Measurements from ENCODE around the gene PNCK. TPM values are rescaled to one million over a fixed set of nuclear protein-coding genes. Genes with fewer than 3 reads are reported as not detected.
"Not testable (repeated sequence)": the region's sequence is repeated elsewhere in the genome, so short reads cannot be mapped to it uniquely, and the experiment has no call there.

PNCK gene
- polyA plus RNA-seq, 3 donors: not detected

DNA sequence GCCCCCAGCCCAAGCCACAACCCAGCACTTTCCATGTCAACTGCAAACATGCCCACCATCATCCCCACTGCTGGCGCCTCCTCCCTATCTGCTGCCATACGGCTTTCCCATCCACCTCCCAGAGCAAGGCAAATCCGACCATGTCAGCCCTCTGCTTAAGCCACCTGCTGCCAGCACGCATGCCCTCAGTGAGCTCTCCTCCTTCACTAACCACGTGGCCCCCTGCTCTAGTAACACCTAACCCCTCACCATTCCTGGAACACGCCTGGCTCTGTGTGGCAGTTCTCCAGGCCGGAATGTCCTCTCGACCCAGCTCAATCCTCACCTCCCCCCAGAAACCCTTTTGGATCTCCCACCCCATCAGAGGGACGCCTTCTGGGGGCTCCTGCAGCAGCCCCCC, 33.2 kb upstream of the PNCK start:
- Histone ChIP-seq H4K20me1 (ENCODE audit: insufficient read depth, low read length) (peaks cover 58% of the 10 kb centered on the region), H3K27me3 (ENCODE audit: control insufficient read depth in 2 of 2, insufficient read depth in 2 of 2, low read length in 2 of 2) (no peaks in the 10 kb centered on the region), H3K9me3 (replicated peaks in 1 of 2; ENCODE audit: control insufficient read depth in 1 of 2, insufficient read depth in 1 of 2, low read length in 2 of 2) (no peaks in the 10 kb centered on the region), H3K36me3 (replicated peaks in 1 of 2; ENCODE audit: control insufficient read depth in 1 of 2, insufficient read depth in 2 of 2, low read length in 2 of 2) (peaks cover 55 to 56% of the 10 kb centered on the region in 2 donors), H3K9ac (ENCODE audit: insufficient read depth, low read length, poor library complexity, severe bottlenecking) (no peak overlapping the region), H3K4me1 (ENCODE audit: control insufficient read depth in 1 of 2, insufficient read depth in 2 of 2, low read length in 2 of 2) (peaks cover 4 to 6% of the 10 kb centered on the region in 2 donors), H2AFZ (ENCODE audit: insufficient read depth, low read depth, low read length, poor library complexity, severe bottlenecking) (no peak overlapping the region), H3K79me2 (ENCODE audit: insufficient read depth, low read length) (no peaks in the 10 kb centered on the region), H3K4me3 (replicated peaks in 1 of 3; ENCODE audit: low read depth in 2 of 3, low read length in 3 of 3) (no peak overlapping the region), H3K27ac (ENCODE audit: low read depth in 1 of 2, low read length in 2 of 2) (no peak overlapping the region), H3K4me2 (replicated peaks; ENCODE audit: extremely low read depth, low read length, poor library complexity, severe bottlenecking) (no peak overlapping the region)
- intact Hi-C loops (cut with micrococcal nuclease): no loop called here
- peaks cover 7% of the 10 kb centered on the region for H3K4me1 Mint-ChIP-seq
- H3K27me3 Mint-ChIP-seq (ENCODE audit: low read depth in 3 of 3): peaks cover 0 to 12% (median 0%) of the 10 kb centered on the region in 3 donors
- H3K27ac Mint-ChIP-seq: peak overlapping the region in 1 of 7 donors; percentile 50
- H3K4me3 Mint-ChIP-seq: no peak overlapping the region
- 98% methylated on average over 6 of the region's 9 CpGs for WGBS (ENCODE audit: insufficient coverage)
- peaks cover 55 to 73% of the 10 kb centered on the region in 2 donors for H3K36me3 Mint-ChIP-seq
- TF ChIP-seq, protein P1, sequence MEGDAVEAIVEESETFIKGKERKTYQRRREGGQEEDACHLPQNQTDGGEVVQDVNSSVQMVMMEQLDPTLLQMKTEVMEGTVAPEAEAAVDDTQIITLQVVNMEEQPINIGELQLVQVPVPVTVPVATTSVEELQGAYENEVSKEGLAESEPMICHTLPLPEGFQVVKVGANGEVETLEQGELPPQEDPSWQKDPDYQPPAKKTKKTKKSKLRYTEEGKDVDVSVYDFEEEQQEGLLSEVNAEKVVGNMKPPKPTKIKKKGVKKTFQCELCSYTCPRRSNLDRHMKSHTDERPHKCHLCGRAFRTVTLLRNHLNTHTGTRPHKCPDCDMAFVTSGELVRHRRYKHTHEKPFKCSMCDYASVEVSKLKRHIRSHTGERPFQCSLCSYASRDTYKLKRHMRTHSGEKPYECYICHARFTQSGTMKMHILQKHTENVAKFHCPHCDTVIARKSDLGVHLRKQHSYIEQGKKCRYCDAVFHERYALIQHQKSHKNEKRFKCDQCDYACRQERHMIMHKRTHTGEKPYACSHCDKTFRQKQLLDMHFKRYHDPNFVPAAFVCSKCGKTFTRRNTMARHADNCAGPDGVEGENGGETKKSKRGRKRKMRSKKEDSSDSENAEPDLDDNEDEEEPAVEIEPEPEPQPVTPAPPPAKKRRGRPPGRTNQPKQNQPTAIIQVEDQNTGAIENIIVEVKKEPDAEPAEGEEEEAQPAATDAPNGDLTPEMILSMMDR (IDR thresholded peaks at IDR 0.05): no peak
- peaks cover 0 to 3% (median 0%) of the 10 kb centered on the region in 7 donors for H3K9me3 Mint-ChIP-seq
- DNase-seq: no peak

DNA sequence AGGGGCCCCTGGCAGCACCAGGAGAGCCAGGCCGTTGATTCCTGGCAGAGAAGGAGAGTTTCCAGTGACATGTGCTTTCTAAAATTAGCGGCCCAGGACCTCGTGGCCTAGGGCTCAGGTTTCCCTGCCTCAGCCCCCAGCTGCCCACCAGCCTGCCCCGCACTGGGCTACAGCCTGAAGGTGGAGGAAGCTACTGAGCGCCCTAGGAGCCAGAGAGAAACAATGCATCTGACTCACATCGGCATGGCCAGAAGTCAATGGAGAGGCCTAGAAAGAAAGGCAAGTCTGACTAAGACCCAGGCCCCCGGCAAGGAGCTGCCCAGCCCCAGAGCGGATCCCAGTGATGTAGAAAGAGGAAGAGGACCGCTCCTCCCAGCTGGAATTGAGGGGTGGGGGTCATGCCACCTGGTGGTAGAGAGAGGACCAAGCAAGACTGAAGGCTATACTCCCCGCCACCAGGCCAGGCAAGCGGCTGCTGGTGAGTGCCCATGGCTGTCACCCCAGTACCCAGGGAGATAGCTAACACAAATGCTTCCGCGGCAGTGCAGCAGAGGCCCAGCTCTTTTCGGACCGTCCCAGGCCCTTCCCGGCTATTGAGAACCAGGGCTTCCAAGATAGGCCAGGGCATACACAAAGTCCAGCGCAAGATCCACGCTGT, 31.9 kb upstream of the PNCK start:
- H3K9ac ChIP-seq (ENCODE audit: insufficient read depth, low read length, poor library complexity, severe bottlenecking); H3K27me3 ChIP-seq (ENCODE audit: control insufficient read depth in 2 of 2, insufficient read depth in 2 of 2, low read length in 2 of 2); H3K27ac ChIP-seq (ENCODE audit: low read depth in 1 of 2, low read length in 2 of 2); H3K4me3 Mint-ChIP-seq; H3K9me3 ChIP-seq (replicated peaks in 1 of 2; ENCODE audit: control insufficient read depth in 1 of 2, insufficient read depth in 1 of 2, low read length in 2 of 2); H3K4me1 Mint-ChIP-seq; H3K9me3 Mint-ChIP-seq; H3K27ac Mint-ChIP-seq; H3K27me3 Mint-ChIP-seq (ENCODE audit: low read depth in 3 of 3); DNase-seq; H3K4me1 ChIP-seq (ENCODE audit: control insufficient read depth in 1 of 2, insufficient read depth in 2 of 2, low read length in 2 of 2); H2AFZ ChIP-seq (ENCODE audit: insufficient read depth, low read depth, low read length, poor library complexity, severe bottlenecking); H3K79me2 ChIP-seq (ENCODE audit: insufficient read depth, low read length); H3K4me3 ChIP-seq (replicated peaks in 1 of 3; ENCODE audit: low read depth in 2 of 3, low read length in 3 of 3); intact Hi-C loops (cut with micrococcal nuclease); H3K4me2 ChIP-seq (replicated peaks; ENCODE audit: extremely low read depth, low read length, poor library complexity, severe bottlenecking): not testable (repeated sequence)
- H3K36me3 Mint-ChIP-seq: peaks cover 51 to 66% of the 10 kb centered on the region in 2 donors
- peaks cover 55 to 58% of the 10 kb centered on the region in 2 donors for H3K36me3 ChIP-seq (replicated peaks in 1 of 2; ENCODE audit: control insufficient read depth in 1 of 2, insufficient read depth in 2 of 2, low read length in 2 of 2)
- 95% methylated on average over 12 of the region's 18 CpGs for WGBS (ENCODE audit: insufficient coverage)
- peaks cover 57% of the 10 kb centered on the region for H4K20me1 ChIP-seq (ENCODE audit: insufficient read depth, low read length)

DNA sequence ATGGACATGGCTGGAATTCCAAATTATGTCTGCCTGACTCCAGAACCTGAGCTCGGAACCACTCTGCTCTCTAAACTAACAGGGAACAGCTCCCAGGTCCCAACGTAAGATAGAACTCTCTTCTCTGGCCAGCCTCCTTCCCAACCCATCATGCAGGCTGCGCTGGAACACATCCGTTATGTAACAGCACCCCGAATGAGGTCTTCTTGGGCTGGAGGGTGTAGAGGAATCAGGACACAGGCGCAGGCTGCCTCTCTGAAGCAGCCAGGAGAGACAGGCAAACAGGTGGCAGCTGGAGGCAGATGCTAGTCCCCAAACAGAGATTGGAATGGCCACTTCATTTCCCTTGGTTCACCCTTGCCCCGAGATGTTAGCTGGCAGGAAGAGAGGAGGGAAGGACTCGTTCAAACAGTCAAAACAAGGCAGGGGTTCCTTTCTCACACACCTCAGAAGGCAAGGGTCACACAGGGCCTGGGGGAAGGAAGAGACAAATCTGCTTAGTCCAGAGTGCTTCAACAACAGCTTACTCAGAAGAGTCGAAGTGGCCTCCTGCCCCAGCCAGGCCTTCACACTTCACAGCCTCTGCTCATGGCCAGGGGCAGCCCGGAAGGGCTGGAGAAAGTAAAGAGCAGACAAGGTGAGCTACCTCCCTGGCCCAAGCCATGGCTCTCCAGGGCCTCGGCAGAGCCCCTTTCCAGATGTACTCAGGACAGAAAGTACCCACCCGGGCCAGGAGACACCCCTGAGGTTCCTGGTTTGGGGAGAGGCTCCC, 31.2 kb upstream of the PNCK start:
- H3K4me1 ChIP-seq (ENCODE audit: control insufficient read depth in 1 of 2, insufficient read depth in 2 of 2, low read length in 2 of 2); H3K4me3 Mint-ChIP-seq; H3K4me1 Mint-ChIP-seq; H3K27me3 ChIP-seq (ENCODE audit: control insufficient read depth in 2 of 2, insufficient read depth in 2 of 2, low read length in 2 of 2); intact Hi-C loops (cut with micrococcal nuclease); H3K27ac ChIP-seq (ENCODE audit: low read depth in 1 of 2, low read length in 2 of 2); H3K27me3 Mint-ChIP-seq (ENCODE audit: low read depth in 3 of 3); H3K4me3 ChIP-seq (replicated peaks in 1 of 3; ENCODE audit: low read depth in 2 of 3, low read length in 3 of 3); H3K4me2 ChIP-seq (replicated peaks; ENCODE audit: extremely low read depth, low read length, poor library complexity, severe bottlenecking); H3K9ac ChIP-seq (ENCODE audit: insufficient read depth, low read length, poor library complexity, severe bottlenecking); H2AFZ ChIP-seq (ENCODE audit: insufficient read depth, low read depth, low read length, poor library complexity, severe bottlenecking); DNase-seq; H3K9me3 Mint-ChIP-seq; H3K79me2 ChIP-seq (ENCODE audit: insufficient read depth, low read length); H3K9me3 ChIP-seq (replicated peaks in 1 of 2; ENCODE audit: control insufficient read depth in 1 of 2, insufficient read depth in 1 of 2, low read length in 2 of 2): not testable (repeated sequence)
- peaks cover 55% of the 10 kb centered on the region in 2 donors for H3K36me3 ChIP-seq (replicated peaks in 1 of 2; ENCODE audit: control insufficient read depth in 1 of 2, insufficient read depth in 2 of 2, low read length in 2 of 2)
- H3K36me3 Mint-ChIP-seq: peaks cover 49 to 64% of the 10 kb centered on the region in 2 donors
- H3K27ac Mint-ChIP-seq: peak overlapping the region in 1 of 7 donors; percentile 12
- H4K20me1 ChIP-seq (ENCODE audit: insufficient read depth, low read length): peaks cover 55% of the 10 kb centered on the region
- 100% methylated on average over 2 of the region's 12 CpGs for WGBS (ENCODE audit: insufficient coverage)
